Bronchial epithelial cell (primary cell): ENCODE measurements around the gene NLE1. TPM values are rescaled to one million over a fixed set of nuclear protein-coding genes. Genes with fewer than 3 reads are reported as not detected.
A peak's percentile ranks its signal among the peaks of the same experiment; 100 is the strongest.

Source experiments
- DNase-seq: peaks from one replicate; pipeline ENCODE4 v3.0.0-alpha.2; 2010; ENCODE audit warnings: low read depth
- FAIRE-seq: peaks from 2 replicates; lab custom pipeline; 2011; peaks lifted over from hg19 to GRCh38; lab: Jason Lieb, UNC
- H3K27me3 ChIP-seq: 2 replicates; pipeline ENCODE4 v1.5.1; 2011; ENCODE audit warnings: low read length; ENCODE audit not compliant: control insufficient read depth, insufficient read depth
- H3K36me3 ChIP-seq: 2 replicates; pipeline ENCODE4 v1.5.1; 2011; ENCODE audit warnings: low read length; ENCODE audit not compliant: control insufficient read depth, insufficient read depth
- H3K4me3 ChIP-seq: 2 replicates; pipeline ENCODE4 v1.5.1; 2011; ENCODE audit warnings: mild to moderate bottlenecking, low read depth, low read length, control low read depth
- CTCF ChIP-seq: IDR thresholded peaks from 2 replicates; pipeline ENCODE4 v1.5.1; 2011; ENCODE audit warnings: mild to moderate bottlenecking, moderate library complexity, low read length, control low read depth, inconsistent platforms; ENCODE audit not compliant: insufficient read depth, severe bottlenecking
- total RNA-seq: library from RNA; depleted of rRNA; stranded (reverse); fragments of >200 nt; gene quantifications from 2 replicates; pipeline ENCODE4 v1.2.1, GENCODE V29; 2014

The NLE1 gene
- 10.2 and 32.4 TPM in 2 replicates for total RNA-seq

GRCh38 chr17:35141681-35142466 lies at the start of gene NLE1:
Gene NLE1 (minus strand): TSS chr17:35142303. CDS start chr17:35142275, 28 bp downstream.
- no peaks in the 10 kb centered on the region for H3K27me3 ChIP-seq
- H3K36me3 ChIP-seq: peaks cover 18% of the 10 kb centered on the region
- peak; percentile 96 for TF ChIP-seq CTCF
- no peak for FAIRE-seq
- peak within 1 kb of the TSS; percentile 99 for H3K4me3 ChIP-seq
- peak; percentile 47 for DNase-seq

GRCh38 chr17:35191001-35191695 lies 49.0 kb upstream of the NLE1 start:
- Histone ChIP-seq H3K36me3 (no peaks in the 10 kb centered on the region), H3K4me3 (no peak overlapping the region), H3K27me3 (no peaks in the 10 kb centered on the region)
- no peak for FAIRE-seq
- no peak for DNase-seq
- TF ChIP-seq CTCF: no peak

- Histone ChIP-seq H3K27me3 (no peaks in the 10 kb centered on the region), H3K36me3 (no peaks in the 10 kb centered on the region), H3K4me3 (no peak overlapping the region)
- FAIRE-seq (no peak), DNase-seq (peak; percentile 84)
- TF ChIP-seq CTCF: no peak
Observed at GRCh38 chr17:35189291-35189690, 47.2 kb upstream of the NLE1 start.

GRCh38 chr17:35188111-35188510 lies 46.0 kb upstream of the NLE1 start:
- FAIRE-seq: no peak
- Histone ChIP-seq H3K4me3 (no peak overlapping the region), H3K36me3 (no peaks in the 10 kb centered on the region), H3K27me3 (no peaks in the 10 kb centered on the region)
- peak; percentile 88 for DNase-seq
- no peak for TF ChIP-seq CTCF

- FAIRE-seq: no peak
- TF ChIP-seq CTCF: no peak
- H3K36me3 ChIP-seq: no peaks in the 10 kb centered on the region
- no peak overlapping the region for H3K4me3 ChIP-seq
- DNase-seq: no peak
- H3K27me3 ChIP-seq: no peaks in the 10 kb centered on the region
Observed at GRCh38 chr17:35187481-35187880, 45.4 kb upstream of the NLE1 start.
